Aorta (tissue), 5 donors: ENCODE data around the gene EDEM3. TPM values are rescaled to one million over a fixed set of nuclear protein-coding genes. Genes with fewer than 3 reads are reported as not detected.

Experiments used
- ATAC-seq: fragments of 200-7000 bp; cut with Tn5 transposase; one replicate; pipeline ENCODE4 v1.9.1; 2022; ENCODE audit warnings: moderate library complexity; ENCODE audit not compliant: low FRiP score
- DNase-seq, 2 donors: peaks; one replicate each; pipeline ENCODE4 v3.0.0-alpha.2; 2020
- H3K27ac ChIP-seq, 2 donors: one replicate each; pipeline ENCODE4 v1.5.1; 2013; ENCODE audit warnings: low read length in 2 of 2, mild to moderate bottlenecking in 2 of 2, moderate library complexity in 2 of 2, control low read depth in 1 of 2, inconsistent platforms in 1 of 2, low read depth in 1 of 2
- H3K27me3 ChIP-seq, 2 donors: one replicate each; pipeline ENCODE4 v1.6.1; 2013; ENCODE audit warnings: control low read depth in 1 of 2, low read length in 1 of 2, mild to moderate bottlenecking in 1 of 2, moderate library complexity in 1 of 2; ENCODE audit not compliant: insufficient read depth in 2 of 2, control insufficient read depth in 1 of 2
- H3K36me3 ChIP-seq, 2 donors: one replicate each; pipeline ENCODE4 v1.6.1; 2013; ENCODE audit warnings: control low read depth in 1 of 2, low read length in 1 of 2, mild to moderate bottlenecking in 1 of 2; ENCODE audit not compliant: insufficient read depth in 2 of 2, control insufficient read depth in 1 of 2
- H3K4me1 ChIP-seq, 2 donors: one replicate each; pipeline ENCODE4 v1.6.1; 2013; ENCODE audit warnings: low read length in 2 of 2, control low read depth in 1 of 2, mild to moderate bottlenecking in 1 of 2, moderate library complexity in 1 of 2; ENCODE audit not compliant: insufficient read depth in 2 of 2, control insufficient read depth in 1 of 2
- H3K4me3 ChIP-seq, 2 donors: one replicate each; pipeline ENCODE4 v1.5.1; 2013; ENCODE audit warnings: low read length in 2 of 2, control low read depth in 1 of 2, mild to moderate bottlenecking in 1 of 2
- H3K9me3 ChIP-seq: one replicate; pipeline ENCODE4 v1.6.1; 2013; ENCODE audit warnings: mild to moderate bottlenecking, low read length; ENCODE audit not compliant: control insufficient read depth
- WGBS, 2 donors: extraction: QIAGEN DNeasy Blood & Tissue Kit; methylation state at CpG; one replicate each; pipeline ENCODE4 v1.1.7; 2013; 5-methylcytosine and 5-hydroxymethylcytosine counted together
- intact Hi-C, 2 donors: fragments of 100-400 bp; cut with DNase I; formaldehyde crosslinking; loops; one replicate each; pipeline versions ENCODE4 v1.14.2 to v1.15.0; 2022
- polyA plus RNA-seq, 2 donors: library from polyadenylated mRNA; stranded (reverse); fragments of 200-250 nt; gene quantifications; one replicate each; pipeline ENCODE4 v1.2.3, GENCODE V29; 2013
- total RNA-seq, 2 donors: library from RNA; stranded (reverse); fragmentation: NEBNext Ultra II Directional; extraction: Animal tissue kit (Norgen Biotek cat#: 25700); gene quantifications; one replicate each; pipeline ENCODE4 v1.2.1, GENCODE V29; 2021
- donor health status: healthy with polysubstance abuse.
- donor health status: Bipolar disorder and iron deficiency.
- donor health status: DM: no; HTN: no; CAD: no.
- donor health status: DM: no; HTN: no; CAD: no.
- donor health status: DM: yes; HTN: yes; CAD: no.

EDEM3 gene
- total and polyA plus RNA-seq, 4 donors: 5.5 to 54.8 (median 27.6) TPM

GRCh38 chr1:184748740-184749139 is 5.9 kb downstream of the EDEM3 start:
- ATAC-seq (no peak), DNase-seq (no peak)
- Histone ChIP-seq H3K36me3 (no peaks in the 10 kb centered on the region), H3K27ac (no peak overlapping the region), H3K9me3 (no peaks in the 10 kb centered on the region), H3K4me1 (peaks cover 0 to 1% of the 10 kb centered on the region in 2 donors), H3K27me3 (no peaks in the 10 kb centered on the region), H3K4me3 (no peak overlapping the region)
- WGBS, 2 donors: 15% methylated on average over 2 of the region's 2 CpGs
- intact Hi-C loops: no loop called here

- intact Hi-C loops: no loop called here
- no peak for DNase-seq
- no peak overlapping the region for H3K27ac ChIP-seq
- ATAC-seq: no peak
- peaks cover 0 to 1% of the 10 kb centered on the region in 2 donors for H3K4me1 ChIP-seq
- no peaks in the 10 kb centered on the region for H3K36me3 ChIP-seq
- H3K9me3 ChIP-seq: no peaks in the 10 kb centered on the region
- 72 to 91% methylated on average over 3 of the region's 3 CpGs for WGBS, 2 donors
- no peak overlapping the region for H3K4me3 ChIP-seq
- no peaks in the 10 kb centered on the region for H3K27me3 ChIP-seq
These were observed 7.3 kb downstream of the EDEM3 start for GRCh38 chr1:184747089-184747955.

GRCh38 chr1:184745929-184746638 is 8.6 kb downstream of the EDEM3 start:
- Histone ChIP-seq H3K4me1 (peaks cover 0 to 1% of the 10 kb centered on the region in 2 donors), H3K27ac (no peak overlapping the region), H3K4me3 (no peak overlapping the region), H3K9me3 (no peaks in the 10 kb centered on the region), H3K27me3 (no peaks in the 10 kb centered on the region), H3K36me3 (no peaks in the 10 kb centered on the region)
- 44 to 47% methylated on average over 4 of the region's 4 CpGs for WGBS, 2 donors
- intact Hi-C loops: no loop called here
- DNase-seq: no peak
- ATAC-seq: no peak

GRCh38 chr1:184745110-184745509 is 9.5 kb downstream of the EDEM3 start:
- Histone ChIP-seq H3K36me3 (no peaks in the 10 kb centered on the region), H3K9me3 (no peaks in the 10 kb centered on the region), H3K27me3 (no peaks in the 10 kb centered on the region), H3K4me3 (no peak overlapping the region), H3K27ac (no peak overlapping the region), H3K4me1 (peaks cover 0 to 1% of the 10 kb centered on the region in 2 donors)
- intact Hi-C loops: no loop called here
- ATAC-seq (no peak), DNase-seq (no peak)
- 96 to 97% methylated on average over 2 of the region's 2 CpGs for WGBS, 2 donors

- 84 to 88% methylated on average over 2 of the region's 2 CpGs for WGBS, 2 donors
- intact Hi-C loops: no loop called here
- Histone ChIP-seq H3K27me3 (no peaks in the 10 kb centered on the region), H3K4me3 (no peak overlapping the region), H3K36me3 (no peaks in the 10 kb centered on the region), H3K4me1 (peaks cover 0 to 1% of the 10 kb centered on the region in 2 donors), H3K9me3 (no peaks in the 10 kb centered on the region), H3K27ac (no peak overlapping the region)
- DNase-seq (no peak), ATAC-seq (no peak)
These were observed 11.4 kb downstream of the EDEM3 start for GRCh38 chr1:184743062-184743756.

GRCh38 chr1:184740344-184740743 is 14.3 kb downstream of the EDEM3 start:
- no peak overlapping the region for H3K27ac ChIP-seq
- no peaks in the 10 kb centered on the region for H3K9me3 ChIP-seq
- H3K27me3 ChIP-seq: no peaks in the 10 kb centered on the region
- DNase-seq (no peak), ATAC-seq (no peak)
- H3K4me1 ChIP-seq: no peaks in the 10 kb centered on the region
- 71 to 81% methylated on average over 4 of the region's 4 CpGs for WGBS, 2 donors
- H3K4me3 ChIP-seq: no peak overlapping the region
- H3K36me3 ChIP-seq: no peaks in the 10 kb centered on the region
- intact Hi-C loops: no loop called here

GRCh38 chr1:184739796-184740195 is 14.9 kb downstream of the EDEM3 start:
- intact Hi-C loops: no loop called here
- H3K4me1 ChIP-seq: no peaks in the 10 kb centered on the region
- no peaks in the 10 kb centered on the region for H3K9me3 ChIP-seq
- H3K4me3 ChIP-seq: no peak overlapping the region
- H3K36me3 ChIP-seq: no peaks in the 10 kb centered on the region
- H3K27ac ChIP-seq: no peak overlapping the region
- no peak for DNase-seq
- ATAC-seq: no peak
- no peaks in the 10 kb centered on the region for H3K27me3 ChIP-seq
- 85% methylated on average over 4 of the region's 4 CpGs for WGBS, 2 donors

- ATAC-seq (no peak), DNase-seq (no peak)
- intact Hi-C loops: no loop called here
- Histone ChIP-seq H3K9me3 (no peaks in the 10 kb centered on the region), H3K27me3 (no peaks in the 10 kb centered on the region), H3K27ac (no peak overlapping the region), H3K4me3 (no peak overlapping the region), H3K4me1 (no peaks in the 10 kb centered on the region), H3K36me3 (peaks cover 0 to 1% of the 10 kb centered on the region in 2 donors)
- 98 to 100% methylated on average over 1 of the region's 1 CpG for WGBS, 2 donors
These were observed 15.6 kb downstream of the EDEM3 start for GRCh38 chr1:184739070-184739469.
